Measurements from ENCODE around the gene SLC6A8.

SLC6A8 gene
- 1.3 to 12.5 (median 2.8) reads per million in 9 experiments for total RNA-seq

DNA sequence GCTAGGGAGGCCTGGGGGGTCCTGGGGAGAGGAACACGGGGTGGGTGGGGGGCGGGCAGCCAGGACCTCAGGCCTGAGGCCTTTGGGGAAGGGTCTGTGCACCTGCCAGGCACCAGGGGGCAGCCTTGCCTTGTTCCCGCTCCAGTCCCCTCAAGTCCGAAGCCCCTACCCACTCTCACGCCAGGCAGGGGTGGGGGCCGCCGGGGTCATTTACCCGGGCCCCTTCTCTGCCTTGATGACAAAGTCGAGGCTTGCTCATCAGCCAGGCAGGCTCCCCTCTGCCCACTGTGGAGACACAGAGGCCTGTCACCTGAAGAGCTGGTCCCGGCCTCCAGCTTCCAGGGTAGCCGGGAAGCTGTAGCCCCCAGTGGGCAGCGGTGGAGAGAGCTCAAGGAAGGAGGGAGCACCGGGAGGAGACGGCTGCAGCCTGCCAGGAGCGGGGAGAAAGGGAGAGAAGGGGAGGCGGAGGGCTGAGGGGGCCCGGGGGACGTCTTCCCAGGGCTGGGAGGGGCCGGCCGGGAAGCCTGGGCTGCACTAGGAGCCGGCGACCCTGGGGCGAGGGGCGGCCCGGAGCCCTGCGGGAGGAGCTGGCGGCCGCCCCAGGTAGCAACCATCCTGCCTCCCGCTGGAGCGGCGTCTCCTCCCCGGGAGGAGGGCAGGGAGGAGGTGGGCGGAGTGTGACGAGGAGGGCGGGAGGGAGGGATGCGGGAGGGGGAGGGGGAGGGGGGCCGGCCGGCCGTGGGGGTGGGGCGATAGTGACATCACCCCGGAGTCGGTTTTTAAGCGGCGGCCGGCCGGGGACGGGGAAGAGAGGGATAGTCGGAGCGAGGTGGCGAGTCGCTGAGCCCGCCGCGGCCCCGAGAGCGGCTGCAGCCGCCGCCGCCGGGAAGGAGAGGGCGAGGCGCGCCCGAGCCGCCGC, at the start of gene SLC6A8:
SLC6A8 (plus strand) TSS at position 806 of the 919 bp plus-strand sequence. CDS start 649 bp downstream, outside the sequence.
- H3K27me3 Mint-ChIP-seq = peaks cover 0 to 8% of the 10 kb centered on the region in 2 donors
- H3K4me1 Mint-ChIP-seq (ENCODE audit: low read depth in 2 of 2) = no peaks in the 10 kb centered on the region
- ATAC-seq (replicated peaks) = peak; percentile 46
- no peak for DNase-seq
- no peaks in the 10 kb centered on the region for H3K36me3 Mint-ChIP-seq (ENCODE audit: insufficient read depth)
- peak within 1 kb of the TSS; percentile 83 to 86 for H3K4me3 Mint-ChIP-seq
- peak within 1 kb of the TSS in 1 of 2 donors; percentile 87 for H3K27ac Mint-ChIP-seq
- H3K9me3 Mint-ChIP-seq = no peaks in the 10 kb centered on the region

DNA sequence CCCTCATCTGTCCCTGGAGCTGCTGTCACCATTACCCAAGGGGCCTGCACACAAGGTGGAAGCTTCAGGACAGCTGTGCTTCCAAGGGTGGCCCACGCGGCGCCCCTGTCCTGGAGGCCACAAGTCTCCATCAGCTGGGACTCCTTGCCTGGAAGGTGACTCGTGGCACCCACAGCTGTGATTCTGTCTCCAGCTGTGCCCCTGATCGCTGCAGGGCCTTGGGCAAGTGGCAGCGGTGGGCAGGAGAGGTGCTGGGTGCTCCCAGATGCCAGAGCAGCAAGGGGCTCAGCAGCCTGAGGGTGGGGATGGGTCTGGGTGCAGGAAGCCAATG, 49.7 kb upstream of the SLC6A8 start:
- Mint-ChIP-seq H3K27ac (no peak overlapping the region), H3K4me3 (no peak overlapping the region), H3K36me3 (ENCODE audit: insufficient read depth) (no peaks in the 10 kb centered on the region), H3K4me1 (ENCODE audit: low read depth in 2 of 2) (peaks cover 4% of the 10 kb centered on the region in 2 donors), H3K27me3 (peaks cover 5 to 33% of the 10 kb centered on the region in 2 donors), H3K9me3 (no peaks in the 10 kb centered on the region)
- ATAC-seq (replicated peaks) = no peak
- no peak for DNase-seq

DNA sequence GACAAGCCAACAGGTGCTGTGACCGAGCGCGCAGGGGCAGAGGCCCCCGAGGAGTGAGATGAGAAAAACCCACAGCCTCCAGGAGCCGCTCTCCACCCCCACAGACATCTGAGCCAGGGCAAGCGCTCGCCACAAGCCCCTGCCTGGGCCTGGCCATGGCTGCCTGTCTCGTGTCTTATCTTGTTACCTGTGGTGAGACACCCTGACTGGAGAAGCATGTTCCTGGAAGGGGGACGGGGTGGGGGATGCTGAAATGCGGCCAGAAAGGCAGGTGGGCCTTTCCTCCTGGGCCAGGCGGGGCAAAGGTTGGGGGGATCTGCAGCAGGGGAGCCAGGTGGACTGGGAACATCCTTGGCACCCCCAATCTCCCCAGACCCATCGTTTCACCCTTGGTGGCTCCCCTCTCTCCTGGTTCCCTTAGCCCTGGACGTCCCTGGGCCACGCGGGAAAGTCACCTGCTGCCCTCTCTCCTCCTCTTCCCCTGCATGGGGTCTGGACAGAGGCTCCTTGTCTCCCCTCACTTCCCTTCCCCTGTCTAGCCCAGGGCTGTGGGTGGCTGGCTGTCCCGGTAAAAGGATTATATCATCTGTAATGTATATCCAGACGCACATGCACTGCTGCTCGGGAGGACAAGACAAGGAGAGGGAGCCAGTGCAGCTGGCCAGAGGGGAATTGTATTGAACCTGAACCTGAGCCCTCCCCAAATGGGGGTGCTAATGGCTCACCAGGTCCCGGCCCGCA, 49.1 kb upstream of the SLC6A8 start:
- no peak for DNase-seq
- H3K4me3 Mint-ChIP-seq = no peak overlapping the region
- H3K4me1 Mint-ChIP-seq (ENCODE audit: low read depth in 2 of 2) = peaks cover 4 to 5% of the 10 kb centered on the region in 2 donors
- H3K27ac Mint-ChIP-seq = no peak overlapping the region
- H3K36me3 Mint-ChIP-seq (ENCODE audit: insufficient read depth) = no peaks in the 10 kb centered on the region
- H3K27me3 Mint-ChIP-seq = peaks cover 9 to 39% of the 10 kb centered on the region in 2 donors
- no peaks in the 10 kb centered on the region for H3K9me3 Mint-ChIP-seq
- no peak for ATAC-seq (replicated peaks)

DNA sequence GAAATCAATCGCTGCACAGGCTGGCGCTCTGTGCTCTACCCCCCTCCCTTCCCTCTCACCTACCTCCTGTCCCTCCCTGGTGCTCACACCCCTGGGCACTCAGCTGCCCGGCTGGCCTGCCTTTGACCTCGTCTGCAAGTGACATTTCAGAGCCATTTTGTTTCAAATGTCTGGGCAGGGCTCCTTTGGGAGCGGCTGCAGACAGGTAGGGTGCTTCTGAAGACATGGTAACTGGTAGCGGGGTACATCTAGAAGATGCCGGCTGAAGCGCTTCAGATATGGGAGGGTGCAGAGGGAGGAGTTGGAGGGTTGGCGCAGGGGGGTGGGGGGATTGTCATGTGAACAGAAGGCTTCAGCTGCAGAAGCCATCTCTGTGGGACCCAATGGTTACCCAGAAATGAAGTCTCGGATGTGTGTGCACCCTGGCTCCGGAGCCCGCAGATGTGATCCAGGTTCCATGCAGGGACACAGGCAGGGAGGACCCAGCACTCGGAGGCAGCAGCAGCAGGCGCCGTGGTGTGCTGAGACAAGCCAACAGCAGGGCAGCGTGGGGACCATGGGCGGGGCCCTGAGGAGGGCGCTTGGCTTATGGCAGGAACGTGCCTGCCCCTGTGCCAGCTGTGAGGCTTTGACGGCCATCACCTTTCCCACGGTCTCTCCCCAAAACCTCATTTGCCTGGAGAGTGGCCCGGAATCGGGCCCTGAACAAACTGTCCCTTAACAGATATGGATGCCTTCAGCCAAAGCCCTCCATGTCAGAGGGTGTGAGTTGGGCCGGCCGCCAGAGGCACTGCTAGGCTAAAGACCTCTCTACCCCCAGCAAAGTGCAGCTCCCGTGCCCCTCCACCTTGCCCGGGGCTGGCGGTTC, 48.3 kb upstream of the SLC6A8 start:
- no peaks in the 10 kb centered on the region for H3K9me3 Mint-ChIP-seq
- H3K27ac Mint-ChIP-seq = no peak overlapping the region
- DNase-seq = no peak
- no peak overlapping the region for H3K4me3 Mint-ChIP-seq
- H3K4me1 Mint-ChIP-seq (ENCODE audit: low read depth in 2 of 2) = peaks cover 4 to 5% of the 10 kb centered on the region in 2 donors
- peaks cover 9 to 37% of the 10 kb centered on the region in 2 donors for H3K27me3 Mint-ChIP-seq
- no peaks in the 10 kb centered on the region for H3K36me3 Mint-ChIP-seq (ENCODE audit: insufficient read depth)
- no peak for ATAC-seq (replicated peaks)

DNA sequence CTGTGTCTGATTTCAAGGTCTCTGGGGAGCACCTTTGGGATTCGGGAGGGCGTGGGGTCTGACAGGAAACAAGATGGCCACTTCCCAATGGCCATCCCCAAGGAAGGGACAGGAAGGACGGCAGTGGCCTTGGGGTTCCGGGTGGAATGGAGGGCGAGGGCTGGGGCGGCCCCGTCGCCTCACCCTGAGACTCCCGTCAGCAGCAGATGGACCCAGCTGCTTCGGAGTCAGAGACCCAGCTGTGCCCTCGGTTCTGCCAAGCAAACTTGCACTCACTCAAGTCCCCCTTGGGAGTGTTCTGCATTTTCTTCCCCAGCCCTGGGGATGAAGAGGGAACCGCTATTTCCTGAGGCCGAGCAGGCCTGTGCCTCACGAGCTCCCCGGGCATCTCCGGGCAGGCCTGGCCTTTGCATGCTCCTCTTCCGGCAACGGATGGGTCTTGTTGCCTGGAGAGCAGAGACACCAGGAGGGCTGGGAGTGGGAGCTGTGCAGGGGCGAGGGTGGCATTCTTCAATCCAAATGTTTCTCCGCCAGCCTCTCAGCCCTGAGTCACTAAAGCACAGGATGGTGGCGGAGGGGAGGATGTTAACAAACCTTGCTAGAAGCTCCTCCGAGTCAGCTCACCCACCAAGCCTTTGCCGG, 47.6 kb upstream of the SLC6A8 start:
- no peaks in the 10 kb centered on the region for H3K9me3 Mint-ChIP-seq
- H3K4me1 Mint-ChIP-seq (ENCODE audit: low read depth in 2 of 2) = peaks cover 4 to 5% of the 10 kb centered on the region in 2 donors
- ATAC-seq (replicated peaks) = no peak
- no peak overlapping the region for H3K4me3 Mint-ChIP-seq
- DNase-seq = no peak
- no peaks in the 10 kb centered on the region for H3K36me3 Mint-ChIP-seq (ENCODE audit: insufficient read depth)
- H3K27ac Mint-ChIP-seq = no peak overlapping the region
- H3K27me3 Mint-ChIP-seq = peaks cover 9 to 39% of the 10 kb centered on the region in 2 donors

DNA sequence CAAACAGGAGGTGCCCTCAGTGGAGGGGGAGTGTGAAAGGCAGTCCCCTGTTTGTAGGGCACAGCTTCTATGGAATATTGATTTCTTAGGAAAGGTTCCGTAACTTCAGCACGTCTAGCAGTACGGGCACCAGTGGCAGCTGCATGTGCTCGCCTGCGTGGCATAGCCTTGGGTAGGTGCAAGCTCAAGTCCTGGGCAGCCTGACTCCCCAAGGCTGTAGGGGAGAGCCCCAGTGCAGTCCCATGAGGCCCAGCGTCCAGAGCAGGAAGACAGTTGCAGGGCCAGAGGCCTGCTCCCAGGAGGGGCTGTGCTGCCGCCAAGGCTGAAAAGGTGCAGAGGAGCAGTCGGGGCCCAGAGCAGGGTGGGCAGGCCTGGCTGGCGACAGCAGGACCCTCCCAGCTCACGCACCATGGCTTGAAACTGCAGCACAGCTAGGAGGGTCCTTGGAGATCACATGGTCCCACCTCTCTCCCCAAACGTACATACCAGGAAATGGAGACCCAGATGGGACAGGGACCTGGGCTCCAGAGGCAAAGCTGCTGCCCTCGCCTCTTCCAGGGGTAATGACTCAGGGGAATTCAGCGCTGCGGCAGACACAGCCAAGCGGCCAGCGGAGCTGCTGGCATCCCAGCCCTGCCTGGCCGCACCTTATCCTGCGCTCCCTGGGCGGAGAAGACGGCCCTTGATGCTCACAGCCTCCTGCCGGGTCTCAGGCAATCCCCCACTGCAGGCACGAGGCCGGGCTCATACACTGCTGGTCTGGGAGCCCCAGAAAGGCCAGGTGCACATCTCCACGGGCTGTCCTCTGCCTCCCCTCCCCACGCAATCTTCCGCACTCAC, 46.8 kb upstream of the SLC6A8 start:
- Mint-ChIP-seq H3K4me1 (ENCODE audit: low read depth in 2 of 2) (peaks cover 4 to 5% of the 10 kb centered on the region in 2 donors), H3K27me3 (peaks cover 9 to 45% of the 10 kb centered on the region in 2 donors), H3K36me3 (ENCODE audit: insufficient read depth) (no peaks in the 10 kb centered on the region), H3K27ac (no peak overlapping the region), H3K9me3 (no peaks in the 10 kb centered on the region), H3K4me3 (no peak overlapping the region)
- no peak for ATAC-seq (replicated peaks)
- DNase-seq = no peak

DNA sequence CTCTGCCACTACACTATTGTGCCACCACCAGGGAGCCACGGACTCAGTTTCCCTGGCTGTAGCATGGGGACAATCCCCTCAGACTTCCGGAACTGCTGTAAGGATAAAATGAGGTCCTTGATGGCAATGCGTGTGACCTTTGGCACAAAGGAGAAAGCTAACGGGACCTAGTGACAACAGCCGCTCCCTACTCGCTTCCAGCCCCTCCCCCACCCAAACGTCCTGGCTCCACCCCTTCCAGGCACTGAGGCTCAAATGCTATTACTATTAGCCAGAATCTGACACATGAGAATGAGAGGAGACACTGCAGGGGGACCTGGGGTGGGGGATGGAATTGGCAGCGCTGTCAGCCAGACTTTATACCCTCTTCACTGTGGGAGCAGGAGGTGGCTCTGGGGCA, 46.1 kb upstream of the SLC6A8 start:
- peaks cover 9 to 51% of the 10 kb centered on the region in 2 donors for H3K27me3 Mint-ChIP-seq
- H3K4me1 Mint-ChIP-seq (ENCODE audit: low read depth in 2 of 2) = peaks cover 4 to 5% of the 10 kb centered on the region in 2 donors
- peak overlapping the region in 1 of 2 donors; percentile 23 for H3K4me3 Mint-ChIP-seq
- no peaks in the 10 kb centered on the region for H3K36me3 Mint-ChIP-seq (ENCODE audit: insufficient read depth)
- no peaks in the 10 kb centered on the region for H3K9me3 Mint-ChIP-seq
- no peak for DNase-seq
- no peak for ATAC-seq (replicated peaks)
- H3K27ac Mint-ChIP-seq = no peak overlapping the region

DNA sequence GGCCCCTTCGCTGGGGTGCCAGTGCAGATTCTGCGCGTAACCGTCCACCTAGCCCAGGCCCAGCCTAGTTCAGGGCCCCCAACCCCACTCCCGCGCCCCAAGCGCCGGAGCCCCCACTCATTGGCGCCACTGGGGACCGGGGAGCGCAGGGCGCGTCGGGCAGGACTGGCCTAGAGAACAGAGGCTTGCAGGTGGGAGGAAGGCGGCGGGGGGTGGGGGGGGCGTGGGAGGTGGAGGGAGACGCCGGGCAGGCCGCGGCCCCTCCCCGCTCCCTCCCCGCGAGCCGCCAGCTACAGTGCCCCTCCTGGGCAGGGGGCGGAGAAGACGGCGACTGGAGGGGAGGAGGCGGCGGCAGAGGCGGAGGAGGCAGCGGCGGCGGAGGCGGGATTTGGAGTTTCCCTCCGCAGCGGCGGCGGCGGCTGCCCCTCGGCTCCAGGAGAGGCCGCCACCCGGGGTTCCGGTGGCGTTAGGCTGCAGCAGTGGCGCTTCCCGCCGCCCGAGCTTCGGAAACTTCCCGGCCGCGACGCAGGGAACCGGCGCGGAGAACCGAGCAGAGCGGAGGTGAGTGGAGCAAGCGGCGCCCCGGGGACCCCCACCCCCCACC, 45.6 kb upstream of the SLC6A8 start:
- Mint-ChIP-seq H3K4me1 (ENCODE audit: low read depth in 2 of 2) (peaks cover 4 to 5% of the 10 kb centered on the region in 2 donors), H3K27ac (no peak overlapping the region), H3K27me3 (peaks cover 9 to 51% of the 10 kb centered on the region in 2 donors), H3K4me3 (no peak overlapping the region), H3K9me3 (no peaks in the 10 kb centered on the region), H3K36me3 (ENCODE audit: insufficient read depth) (no peaks in the 10 kb centered on the region)
- DNase-seq (no peak), ATAC-seq (replicated peaks) (peak; percentile 8)

DNA sequence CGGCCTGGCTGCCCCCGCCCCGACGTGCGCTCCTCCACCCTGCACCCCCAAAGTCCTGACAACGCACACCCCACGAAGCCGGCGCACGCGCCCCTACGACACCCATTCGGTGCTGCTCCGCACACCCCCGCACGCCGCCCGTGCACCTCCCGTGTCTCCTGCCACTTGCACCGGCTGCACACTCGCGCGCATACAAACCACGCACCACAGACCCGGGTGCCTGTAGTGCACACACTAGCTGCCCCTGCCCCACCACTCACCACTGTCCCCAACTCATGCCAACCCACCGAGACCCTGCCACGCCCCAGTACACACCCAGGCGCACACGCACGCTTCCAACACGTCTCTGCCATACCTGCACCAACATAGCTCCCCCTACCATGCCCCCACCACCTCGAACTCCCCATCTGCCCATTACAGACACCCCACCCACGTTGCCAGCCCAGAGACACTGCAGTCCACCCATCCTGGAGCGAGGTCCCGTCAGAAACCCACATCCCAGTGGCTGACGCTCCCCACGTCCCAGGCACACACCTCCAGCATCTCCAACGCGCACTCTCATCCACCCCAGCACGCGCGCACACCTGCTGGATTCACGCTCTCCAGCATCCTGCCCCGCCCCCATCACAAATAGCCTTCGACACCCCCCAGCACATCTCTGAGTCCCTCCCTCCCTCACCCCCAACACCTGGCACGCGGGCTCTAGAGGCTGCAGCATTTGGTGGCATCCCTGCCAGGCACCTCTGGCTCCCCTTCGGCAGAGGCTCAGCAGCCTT, 44.9 kb upstream of the SLC6A8 start:
- DNase-seq (no peak), ATAC-seq (replicated peaks) (no peak)
- Mint-ChIP-seq H3K27me3 (peaks cover 9 to 51% of the 10 kb centered on the region in 2 donors), H3K36me3 (ENCODE audit: insufficient read depth) (no peaks in the 10 kb centered on the region), H3K4me1 (ENCODE audit: low read depth in 2 of 2) (peaks cover 4 to 5% of the 10 kb centered on the region in 2 donors), H3K27ac (no peak overlapping the region), H3K9me3 (no peaks in the 10 kb centered on the region), H3K4me3 (peak overlapping the region; percentile 41 to 64)

DNA sequence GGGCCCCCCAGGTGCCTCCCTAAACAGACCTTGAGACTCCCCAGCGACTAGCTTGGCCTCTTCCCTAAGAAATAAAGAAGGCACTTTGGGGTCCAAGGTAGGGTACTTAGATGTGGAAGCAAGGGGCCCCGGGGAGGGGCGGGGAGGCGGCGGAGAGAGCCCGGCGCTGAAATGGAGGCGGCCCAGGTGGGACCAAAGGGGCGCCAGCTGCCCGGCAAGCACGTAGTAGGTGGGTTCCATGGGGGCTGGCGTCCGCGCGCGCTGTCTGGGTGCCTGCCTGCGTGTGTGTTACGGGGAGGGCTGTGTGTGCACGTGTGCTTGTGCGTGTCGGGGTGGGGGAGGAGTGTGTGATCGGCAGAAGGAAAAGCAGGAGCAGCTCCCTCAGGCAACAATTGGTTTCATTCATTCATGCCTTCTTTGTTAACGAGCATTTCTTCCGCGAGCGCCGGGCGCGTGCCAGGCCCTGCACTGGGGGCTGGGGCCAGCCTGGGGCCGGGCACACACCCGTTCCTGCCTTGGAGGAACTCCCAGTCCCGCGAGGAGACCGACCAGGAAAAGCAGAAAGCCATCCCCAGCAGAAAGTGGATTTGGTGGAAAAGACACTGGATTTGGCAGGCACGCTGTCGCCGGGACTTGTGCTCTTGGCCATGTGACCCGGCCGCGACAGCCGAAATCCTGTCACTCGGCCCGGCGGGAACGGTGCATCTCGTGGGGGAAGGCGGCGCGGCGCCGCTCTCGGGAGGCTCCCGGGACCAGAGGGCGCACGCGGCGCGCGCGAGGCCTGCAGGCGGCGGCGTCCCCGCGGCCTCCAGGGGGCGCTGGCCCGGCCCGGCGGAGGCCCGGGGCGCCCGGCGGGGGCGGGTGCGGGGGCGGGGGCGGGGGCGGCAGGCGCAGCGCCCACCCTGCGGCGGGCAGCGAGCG, 44.0 kb upstream of the SLC6A8 start:
- no peak overlapping the region for H3K27ac Mint-ChIP-seq
- ATAC-seq (replicated peaks) (peak; percentile 35), DNase-seq (no peak)
- no peaks in the 10 kb centered on the region for H3K36me3 Mint-ChIP-seq (ENCODE audit: insufficient read depth)
- H3K4me1 Mint-ChIP-seq (ENCODE audit: low read depth in 2 of 2) = peaks cover 4 to 5% of the 10 kb centered on the region in 2 donors
- H3K9me3 Mint-ChIP-seq = no peaks in the 10 kb centered on the region
- H3K4me3 Mint-ChIP-seq = peak overlapping the region; percentile 41 to 64
- peaks cover 9 to 51% of the 10 kb centered on the region in 2 donors for H3K27me3 Mint-ChIP-seq
